Tibial nerve (tissue), 4 donors: ENCODE measurements around the gene STK38L. TPM values are rescaled to one million over a fixed set of nuclear protein-coding genes. Genes with fewer than 3 reads are reported as not detected.

ENCODE experiments used
- DNase-seq, 2 donors: peaks; one replicate each; pipeline ENCODE4 v3.0.0-alpha.2; 2019; ENCODE audit warnings: low spot score in 2 of 2
- H3K27ac ChIP-seq, 4 donors: fragments of 200-600 bp; sonication (generic) in 3 of 4; one replicate each; pipeline ENCODE4 v1.5.1; 2017 to 2019; ENCODE audit warnings: mild to moderate bottlenecking in 1 of 4
- H3K27me3 ChIP-seq, 2 donors: fragments of 200-600 bp; sonication (generic) in 1 of 2; one replicate each; pipeline versions ENCODE4 v1.5.1 to v1.6.0; 2017 to 2019
- H3K36me3 ChIP-seq, 3 donors: fragments of 200-600 bp; sonication (generic); one replicate each; pipeline ENCODE4 v1.5.1; 2018 to 2019
- H3K4me1 ChIP-seq, 4 donors: fragments of 200-600 bp; sonication (generic) in 3 of 4; one replicate each; pipeline ENCODE4 v1.5.1; 2017 to 2019
- H3K4me3 ChIP-seq, 4 donors: fragments of 200-600 bp; sonication (generic) in 3 of 4; one replicate each; pipeline ENCODE4 v1.5.1; 2017 to 2019; ENCODE audit warnings: mild to moderate bottlenecking in 1 of 4, moderate library complexity in 1 of 4
- H3K9me3 ChIP-seq, 4 donors: fragments of 200-600 bp; sonication (generic) in 3 of 4; one replicate each; pipeline ENCODE4 v1.5.1; 2017 to 2019
- CTCF ChIP-seq, 5 experiments: fragments of 200-600 bp in 3 of 5; fragments of 450-650 bp in 2 of 5; sonication (generic) in 3 of 5; IDR thresholded peaks; one replicate each; pipeline ENCODE4 v1.5.1; 2016 to 2019; ENCODE audit warnings: antibody characterized with exemption in 5 of 5, mild to moderate bottlenecking in 3 of 5, moderate library complexity in 2 of 5
- EP300 ChIP-seq, 2 donors: sonication (generic); formaldehyde crosslinking; IDR thresholded peaks; one replicate each; pipeline ENCODE4 v1.6.1; 2017; ENCODE audit warnings: antibody characterized with exemption in 2 of 2, mild to moderate bottlenecking in 1 of 2
- POLR2A ChIP-seq, 2 donors: fragments of 450-650 bp; IDR thresholded peaks; one replicate each; pipeline ENCODE4 v1.6.1; 2017; ENCODE audit warnings: antibody characterized with exemption in 2 of 2, mild to moderate bottlenecking in 2 of 2, moderate library complexity in 2 of 2
- WGBS, 2 donors: methylation state at CpG; one replicate each; pipeline ENCODE4 v1.1.5; 2018; 5-methylcytosine and 5-hydroxymethylcytosine counted together
- total RNA-seq, 4 donors: library from RNA; depleted of rRNA; stranded (reverse); fragments of >200 nt; gene quantifications; one replicate each; pipeline ENCODE4 v1.1.0, GENCODE V29; 2016

The STK38L gene
- total RNA-seq, 4 donors from 2014 or later = 30.6 to 51.6 (median 40.8) TPM

- 92 to 96% methylated on average over 1 of the region's 1 CpG for WGBS, 2 donors
- TF ChIP-seq CTCF (IDR thresholded peaks at IDR 0.05) (no peak), EP300 (IDR thresholded peaks at IDR 0.05) (no peak), POLR2A (IDR thresholded peaks at IDR 0.05) (no peak)
Measured at GRCh38 chr12:27212861-27213260, 31.2 kb upstream of the STK38L start.

GRCh38 chr12:27213304-27213703, 30.8 kb upstream of the STK38L start:
- Histone ChIP-seq H3K27ac (no peak overlapping the region), H3K4me3 (no peak overlapping the region), H3K4me1 (no peaks in the 10 kb centered on the region), H3K27me3 (no peaks in the 10 kb centered on the region), H3K9me3 (peaks cover 0 to 9% (median 0%) of the 10 kb centered on the region in 4 donors), H3K36me3 (no peaks in the 10 kb centered on the region)
- no peak for DNase-seq
- 88 to 93% methylated on average over 2 of the region's 2 CpGs for WGBS, 2 donors
- TF ChIP-seq POLR2A (IDR thresholded peaks at IDR 0.05) (no peak), CTCF (IDR thresholded peaks at IDR 0.05) (no peak), EP300 (IDR thresholded peaks at IDR 0.05) (no peak)

More at GRCh38 chr12:27212861-27213260, 31.2 kb upstream of the STK38L start:
- Histone ChIP-seq H3K4me1 (no peaks in the 10 kb centered on the region), H3K27me3 (no peaks in the 10 kb centered on the region), H3K9me3 (peaks cover 0 to 9% (median 0%) of the 10 kb centered on the region in 4 donors), H3K4me3 (no peak overlapping the region), H3K27ac (no peak overlapping the region), H3K36me3 (no peaks in the 10 kb centered on the region)
- no peak for DNase-seq

GRCh38 chr12:27213830-27214787, 30.0 kb upstream of the STK38L start:
- DNase-seq = no peak

GRCh38 chr12:27217590-27217989, 26.5 kb upstream of the STK38L start:
- no peak for DNase-seq
- no peaks in the 10 kb centered on the region for H3K9me3 ChIP-seq
- no peaks in the 10 kb centered on the region for H3K4me1 ChIP-seq
- H3K36me3 ChIP-seq = no peaks in the 10 kb centered on the region
- WGBS, 2 donors = 87 to 91% methylated on average over 2 of the region's 2 CpGs
- no peak overlapping the region for H3K27ac ChIP-seq
- no peak overlapping the region for H3K4me3 ChIP-seq
- TF ChIP-seq CTCF (IDR thresholded peaks at IDR 0.05) (no peak), EP300 (IDR thresholded peaks at IDR 0.05) (no peak), POLR2A (IDR thresholded peaks at IDR 0.05) (no peak)
- no peaks in the 10 kb centered on the region for H3K27me3 ChIP-seq

More at GRCh38 chr12:27213830-27214787, 30.0 kb upstream of the STK38L start:
- Histone ChIP-seq H3K27ac (no peak overlapping the region), H3K9me3 (peaks cover 0 to 9% (median 0%) of the 10 kb centered on the region in 4 donors), H3K4me1 (no peaks in the 10 kb centered on the region), H3K36me3 (no peaks in the 10 kb centered on the region), H3K27me3 (no peaks in the 10 kb centered on the region), H3K4me3 (no peak overlapping the region)
- no peak for TF ChIP-seq CTCF (IDR thresholded peaks at IDR 0.05)
- no peak for TF ChIP-seq POLR2A (IDR thresholded peaks at IDR 0.05)
- no peak for TF ChIP-seq EP300 (IDR thresholded peaks at IDR 0.05)
- WGBS, 2 donors = 81 to 91% methylated on average over 8 to 9 of the region's 9 CpGs

- 84% methylated on average over 5 of the region's 5 CpGs for WGBS, 2 donors
- Histone ChIP-seq H3K27me3 (no peaks in the 10 kb centered on the region), H3K4me3 (no peak overlapping the region), H3K36me3 (no peaks in the 10 kb centered on the region), H3K9me3 (no peaks in the 10 kb centered on the region), H3K4me1 (no peaks in the 10 kb centered on the region), H3K27ac (no peak overlapping the region)
- no peak for DNase-seq
- TF ChIP-seq POLR2A (IDR thresholded peaks at IDR 0.05) = no peak
- no peak for TF ChIP-seq EP300 (IDR thresholded peaks at IDR 0.05)
- no peak for TF ChIP-seq CTCF (IDR thresholded peaks at IDR 0.05)
Measured at GRCh38 chr12:27219693-27220054, 24.4 kb upstream of the STK38L start.
